HG03064 (cell line): ENCODE data around the gene CAPN3.
"Not testable (repeated sequence)": the region's sequence is repeated elsewhere in the genome, so short reads cannot be mapped to it uniquely, and the experiment has no call there.

Experiments used
- ATAC-seq: cut with Tn5 transposase; IDR thresholded peaks from one replicate; pipeline ENCODE4 v1.9.1; 2021; ENCODE audit warnings: low read depth; ENCODE audit not compliant: unreplicated experiment

Gene CAPN3

GRCh38 chr15:42359249-42359648, at the start of gene CAPN3:
Gene CAPN3 (plus strand): TSS chr15:42359501. CDS start chr15:42359806, 305 bp downstream.
- no peak for ATAC-seq

- no peak for ATAC-seq
These were observed 45.8 kb upstream of the CAPN3 start for GRCh38 chr15:42313463-42313862.

GRCh38 chr15:42314818-42315217, 44.5 kb upstream of the CAPN3 start:
- no peak for ATAC-seq

- ATAC-seq = no peak
These were observed 43.8 kb upstream of the CAPN3 start for GRCh38 chr15:42315521-42315920.

GRCh38 chr15:42316282-42316805, 43.0 kb upstream of the CAPN3 start:
- ATAC-seq = not testable (repeated sequence)

DNA sequence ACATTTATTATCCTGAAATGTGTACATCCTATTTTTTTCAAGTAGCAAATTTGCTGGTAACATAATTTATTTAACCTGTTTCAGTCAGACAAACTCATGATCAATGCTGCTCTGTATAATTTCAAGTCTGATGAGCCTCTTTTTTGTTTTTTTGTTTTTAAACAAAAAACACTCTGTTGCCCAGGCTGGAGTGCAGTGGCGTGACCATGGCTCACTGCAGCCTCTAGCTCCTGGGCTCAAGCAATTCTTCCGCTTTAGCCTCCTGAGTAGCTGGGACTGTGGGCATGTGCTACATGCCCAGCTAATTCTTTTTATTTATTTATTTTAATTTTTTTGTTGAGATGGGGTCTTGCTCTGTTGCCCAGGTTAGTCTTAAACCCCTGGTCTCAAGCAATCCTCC, 40.1 kb upstream of the CAPN3 start:
- no peak for ATAC-seq

DNA sequence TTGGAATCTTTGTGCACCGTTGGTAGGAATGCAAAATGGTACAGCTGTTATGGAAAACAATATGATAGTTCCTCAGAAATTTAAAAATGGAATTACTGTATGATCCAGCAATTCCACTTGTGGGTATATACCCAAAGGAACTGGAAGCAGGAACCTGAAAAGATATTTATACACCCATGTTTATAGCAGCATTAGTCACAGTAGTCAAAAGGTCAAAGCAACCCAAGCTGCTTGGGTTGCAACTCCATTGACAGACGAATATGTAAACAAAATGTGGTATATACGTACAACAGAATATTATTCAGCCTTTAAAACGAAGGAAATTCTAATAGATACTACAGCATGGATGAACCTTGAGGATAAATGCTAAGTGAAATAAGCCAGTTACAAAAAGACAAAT, 35.0 kb upstream of the CAPN3 start:
- ATAC-seq = no peak

- no peak for ATAC-seq
These were observed 30.1 kb upstream of the CAPN3 start for GRCh38 chr15:42329161-42329560.

DNA sequence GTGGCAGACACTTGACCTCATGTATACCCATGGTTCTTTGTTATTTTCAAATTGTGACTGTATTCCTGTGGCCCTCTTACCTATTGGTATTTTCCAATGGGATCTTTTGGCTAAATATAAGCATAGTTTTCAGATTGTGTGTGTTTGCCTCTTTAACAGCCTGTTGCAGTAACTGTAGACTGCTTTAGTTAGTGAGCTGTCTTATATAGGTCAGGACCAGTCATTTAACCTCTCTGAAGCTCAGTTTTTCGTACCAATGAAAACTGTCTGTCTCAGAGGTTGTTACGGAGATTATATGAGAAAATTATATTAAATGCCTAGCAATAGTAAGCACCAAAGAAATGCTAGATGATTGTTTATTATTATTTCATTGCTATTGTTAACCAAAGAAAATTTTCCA, 29.3 kb upstream of the CAPN3 start:
- ATAC-seq = no peak

- no peak for ATAC-seq
These were observed 28.1 kb upstream of the CAPN3 start for GRCh38 chr15:42331235-42331634.

DNA sequence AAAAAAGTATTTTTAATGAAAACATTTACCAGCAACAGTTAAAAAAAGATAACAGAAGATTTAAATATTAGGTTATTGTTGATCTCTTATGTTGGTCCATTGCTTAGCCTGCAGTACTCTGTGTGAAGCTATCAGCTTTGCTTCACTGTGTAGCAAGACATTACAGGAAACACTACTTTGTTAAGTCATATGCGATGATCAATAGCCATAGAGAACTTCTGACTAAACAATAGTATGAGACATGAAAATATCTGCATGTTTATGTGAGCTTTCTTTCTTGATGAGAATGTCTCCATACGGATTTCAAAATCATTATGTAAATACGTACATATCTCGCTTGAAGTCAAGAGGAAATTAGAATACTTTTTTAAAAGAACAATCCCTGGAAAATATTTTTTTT, 27.0 kb upstream of the CAPN3 start:
- no peak for ATAC-seq

DNA sequence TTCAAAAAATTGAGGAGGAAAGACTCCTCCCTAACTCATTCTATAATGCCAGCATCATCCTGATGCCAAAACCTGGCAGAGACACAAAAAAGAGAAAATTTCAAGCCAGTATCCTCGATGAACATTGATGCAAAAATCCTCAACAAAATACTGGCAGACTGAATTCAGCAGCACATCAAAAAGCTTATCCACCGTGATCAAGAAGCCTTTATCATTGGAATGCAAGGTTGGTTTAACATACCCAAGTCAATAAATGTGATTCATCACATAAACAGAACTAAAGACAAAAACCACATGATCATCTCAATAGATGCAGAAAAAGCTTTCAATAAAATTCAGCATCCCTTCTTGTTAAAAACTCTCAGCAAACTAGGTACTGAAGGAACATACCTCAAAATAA, 24.2 kb upstream of the CAPN3 start:
- no peak for ATAC-seq

- ATAC-seq = not testable (repeated sequence)
These were observed 22.7 kb upstream of the CAPN3 start for GRCh38 chr15:42336650-42337049.

DNA sequence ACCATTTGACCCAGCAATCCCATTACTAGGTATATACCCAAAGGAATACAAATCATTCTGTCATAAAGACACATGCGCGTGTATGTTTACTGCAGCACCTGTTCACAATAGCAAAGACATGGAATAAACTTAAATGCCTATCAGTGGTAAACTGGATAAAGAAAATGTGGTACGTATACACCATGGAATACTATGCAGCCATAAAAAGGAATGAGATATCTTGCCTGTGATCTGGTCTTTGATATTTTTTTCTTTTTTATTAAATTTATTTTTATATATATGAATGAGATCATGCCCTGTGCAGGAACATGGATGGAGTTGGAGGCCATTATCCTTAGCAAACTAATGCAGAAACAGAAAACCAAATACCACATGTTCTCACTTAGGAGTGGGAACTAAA, 22.2 kb upstream of the CAPN3 start:
- not testable (repeated sequence) for ATAC-seq

DNA sequence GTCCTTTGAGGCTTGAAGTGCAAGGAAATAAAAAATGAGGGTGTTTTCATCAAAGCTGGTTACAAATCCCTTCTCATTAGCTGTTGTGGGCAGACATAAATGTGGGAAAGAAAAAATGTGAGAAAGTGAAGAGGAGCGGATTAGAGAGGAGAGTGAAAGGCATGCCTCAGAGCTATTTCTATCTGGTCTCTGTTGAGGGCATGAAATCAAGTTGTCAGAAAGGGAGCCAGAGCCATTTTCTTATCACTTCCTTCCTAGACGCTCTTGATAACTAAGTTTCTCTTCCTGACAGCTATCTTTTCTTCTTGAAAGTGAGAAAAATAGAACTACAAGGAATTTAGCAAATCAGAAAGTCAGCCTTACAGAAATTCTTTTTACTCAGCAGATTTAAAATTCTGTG, 20.8 kb upstream of the CAPN3 start:
- ATAC-seq = no peak

- no peak for ATAC-seq
These were observed 15.6 kb upstream of the CAPN3 start for GRCh38 chr15:42343596-42344232.

GRCh38 chr15:42344763-42345162, 14.5 kb upstream of the CAPN3 start:
- ATAC-seq = no peak

DNA sequence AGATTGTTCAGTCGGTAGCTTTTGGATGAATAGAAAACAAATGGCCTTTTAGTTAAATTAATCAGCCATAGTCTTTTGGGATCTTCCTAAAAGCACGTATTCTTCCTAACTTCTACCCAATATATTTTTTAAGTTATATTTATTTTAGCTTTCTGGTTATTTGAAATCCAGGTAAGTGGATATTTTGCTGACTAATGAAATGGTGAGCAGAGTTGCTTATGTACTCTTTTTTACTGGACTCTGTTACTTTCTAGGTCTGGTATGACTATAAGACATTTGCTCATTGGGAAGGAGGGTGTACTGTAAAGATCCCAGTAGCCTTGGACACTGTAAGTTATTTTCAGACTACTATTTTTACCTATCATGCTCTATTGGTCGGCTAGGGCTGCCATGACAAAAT, 13.8 kb upstream of the CAPN3 start:
- ATAC-seq = no peak

DNA sequence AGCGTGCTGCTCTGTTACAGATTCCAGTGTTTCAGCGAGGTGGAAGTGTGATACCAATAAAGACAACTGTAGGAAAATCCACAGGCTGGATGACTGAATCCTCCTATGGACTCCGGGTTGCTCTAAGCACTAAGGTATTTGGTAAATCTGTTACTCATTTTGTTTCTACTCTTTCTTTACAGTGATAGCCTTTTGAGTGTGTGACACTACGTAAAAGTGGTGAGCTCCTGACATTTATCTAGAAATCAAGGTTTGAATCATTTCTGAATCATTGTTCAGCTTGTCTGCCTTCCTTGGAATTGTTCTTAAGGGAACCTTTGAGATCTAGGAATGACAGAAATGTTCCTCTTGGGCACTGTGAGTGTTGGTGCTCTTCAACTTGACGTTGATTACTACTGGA, 11.2 kb upstream of the CAPN3 start:
- ATAC-seq = no peak

DNA sequence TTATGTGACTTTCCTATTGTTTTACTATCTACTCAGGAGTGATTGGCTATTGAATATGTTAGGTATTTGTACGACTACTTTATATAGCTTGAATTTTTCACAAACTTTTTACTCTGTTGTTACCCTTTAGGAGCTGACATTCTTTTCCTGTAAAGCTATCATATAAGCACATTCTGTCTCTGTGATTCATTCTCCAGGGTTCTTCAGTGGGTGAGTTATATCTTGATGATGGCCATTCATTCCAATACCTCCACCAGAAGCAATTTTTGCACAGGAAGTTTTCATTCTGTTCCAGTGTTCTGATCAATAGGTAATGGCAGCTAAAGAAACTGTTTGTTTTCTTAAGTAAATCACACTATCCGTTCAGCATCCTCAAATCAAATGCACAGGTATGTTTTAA, 10.1 kb upstream of the CAPN3 start:
- ATAC-seq = no peak

DNA sequence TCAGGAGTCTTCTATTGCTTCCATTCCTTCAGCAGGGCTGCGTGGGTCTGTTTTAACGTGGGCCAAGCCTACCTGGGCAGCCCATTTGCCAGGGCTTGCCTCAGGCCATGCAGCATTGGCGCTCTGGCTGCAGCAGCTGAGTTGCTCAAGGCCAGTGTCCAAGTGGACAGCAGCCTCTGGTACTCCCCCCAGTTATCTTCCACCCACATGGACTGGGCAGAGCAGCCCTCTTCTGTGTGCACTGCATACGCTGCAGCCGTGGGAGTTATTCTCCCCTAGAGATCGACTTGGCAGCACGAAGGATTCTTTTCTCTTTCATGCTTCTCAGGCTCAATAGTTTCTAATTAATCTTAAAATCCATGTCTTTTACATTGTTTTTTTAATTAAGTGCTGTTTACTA, 6.9 kb upstream of the CAPN3 start:
- no peak for ATAC-seq

GRCh38 chr15:42353061-42353460, 6.2 kb upstream of the CAPN3 start:
- no peak for ATAC-seq

DNA sequence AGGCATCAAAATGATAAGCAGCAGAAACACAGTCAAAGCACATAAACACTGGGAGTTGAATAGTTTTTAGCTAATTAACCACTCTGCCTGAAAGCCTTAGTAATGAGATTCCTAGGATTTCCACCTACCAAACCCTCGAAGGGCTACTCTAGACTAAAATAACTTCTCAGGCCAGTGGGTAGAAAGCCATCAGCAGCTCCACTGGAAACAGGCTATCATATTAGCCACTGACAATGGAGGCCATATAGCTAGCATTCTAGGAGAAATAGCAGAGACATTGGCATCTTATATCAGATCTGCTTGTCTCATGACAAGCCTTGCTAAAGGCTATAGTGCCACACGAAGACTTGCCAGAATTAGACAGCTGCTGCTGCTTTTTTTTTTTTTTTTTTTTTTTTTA, 4.5 kb upstream of the CAPN3 start:
- ATAC-seq = no peak
